Measurements from ENCODE around the gene ANO7. TPM values are rescaled to one million over a fixed set of nuclear protein-coding genes. Genes with fewer than 3 reads are reported as not detected.

The ANO7 gene
- total and polyA plus RNA-seq, 8 donors: 1.3 to 2.8 (median 2.1) TPM

GRCh38 chr2:241269707-241270520 lies 81.4 kb downstream of the ANO7 start:
- no peak for TF ChIP-seq CTCF (IDR thresholded peaks at IDR 0.05)
- peak overlapping the region in 1 of 2 donors; percentile 79 for H3K4me3 ChIP-seq
- H3K4me1 ChIP-seq: peaks cover 22 to 54% of the 10 kb centered on the region in 2 donors
- ATAC-seq (peak; percentile 61), DNase-seq (peak in 2 of 4 donors; percentile 27 to 56)
- H3K27ac ChIP-seq: no peak overlapping the region
- intact Hi-C loops (cut with DNase I): no loop called here
- peaks cover 0 to 40% of the 10 kb centered on the region in 2 donors for H3K36me3 ChIP-seq
- no peaks in the 10 kb centered on the region for H3K9me3 ChIP-seq
- H3K27me3 ChIP-seq: no peaks in the 10 kb centered on the region

GRCh38 chr2:241270531-241270930 lies 82.1 kb downstream of the ANO7 start:
- Histone ChIP-seq H3K27ac (peak overlapping the region in 1 of 2 donors; percentile 89), H3K4me1 (peaks cover 22 to 56% of the 10 kb centered on the region in 2 donors), H3K36me3 (peaks cover 0 to 34% of the 10 kb centered on the region in 2 donors), H3K4me3 (peak overlapping the region in 1 of 2 donors; percentile 79), H3K9me3 (no peaks in the 10 kb centered on the region), H3K27me3 (no peaks in the 10 kb centered on the region)
- ATAC-seq (no peak), DNase-seq (no peak)
- TF ChIP-seq CTCF (IDR thresholded peaks at IDR 0.05): no peak
- intact Hi-C loops (cut with DNase I): no loop called here

GRCh38 chr2:241271706-241272302 lies 83.3 kb downstream of the ANO7 start:
- Histone ChIP-seq H3K36me3 (peaks cover 0 to 21% of the 10 kb centered on the region in 2 donors), H3K27me3 (no peaks in the 10 kb centered on the region), H3K4me3 (peak overlapping the region; percentile 79 to 87), H3K4me1 (peaks cover 22 to 56% of the 10 kb centered on the region in 2 donors), H3K9me3 (no peaks in the 10 kb centered on the region), H3K27ac (peak overlapping the region; percentile 89 to 93)
- ATAC-seq (peak; percentile 87), DNase-seq (peak; percentile 64 to 96 (median 86))
- intact Hi-C loops (cut with DNase I): no loop called here
- no peak for TF ChIP-seq CTCF (IDR thresholded peaks at IDR 0.05)

- Histone ChIP-seq H3K4me1 (peaks cover 22 to 56% of the 10 kb centered on the region in 2 donors), H3K36me3 (peaks cover 0 to 13% of the 10 kb centered on the region in 2 donors), H3K9me3 (no peaks in the 10 kb centered on the region), H3K4me3 (peak overlapping the region; percentile 79 to 87), H3K27me3 (no peaks in the 10 kb centered on the region), H3K27ac (peak overlapping the region; percentile 89 to 93)
- TF ChIP-seq CTCF (IDR thresholded peaks at IDR 0.05): no peak
- intact Hi-C loops (cut with DNase I): no loop called here
- ATAC-seq (peak; percentile 75), DNase-seq (peak; percentile 54 to 90 (median 72))
These were observed 84.1 kb downstream of the ANO7 start for GRCh38 chr2:241272303-241273209.

Measured in left lung (tissue), 10 donors.